K562 treated with DMSO at 1 percent for 24 hours (cell line): ENCODE results near the gene TIMP3. TPM values are rescaled to one million over a fixed set of nuclear protein-coding genes. Genes with fewer than 3 reads are reported as not detected.

Experiments used
- total RNA-seq: library from RNA; unstranded; fragments of 300-600 nt; gene quantifications from 2 replicates; pipeline ENCODE4 v1.2.3, GENCODE V29; 2022; ENCODE audit warnings: low read depth; ENCODE audit not compliant: insufficient read depth

The TIMP3 gene
- total RNA-seq, result 0.29 and 0.30 TPM in 2 replicates

GRCh38 chr22:32801537-32802236 is at the start of gene TIMP3:
Gene TIMP3, plus strand, starts transcription at chr22:32801705. Its CDS starts 297 bp downstream, at chr22:32802002.

